ENCODE measurements around the gene TBC1D1. TPM values are rescaled to one million over a fixed set of nuclear protein-coding genes. Genes with fewer than 3 reads are reported as not detected.

Gene TBC1D1
- total RNA-seq, 5 donors from 2014 or later (not counting 1 experiment from before 2014, with no cell fraction given) = 46.3 to 58.1 (median 47.6) TPM

GRCh38 chr4:38181286-38181685, 290.4 kb downstream of the TBC1D1 start:
- H3K4me3 Mint-ChIP-seq = no peak overlapping the region
- no peak for DNase-seq
- peaks cover 28 to 36% (median 29%) of the 10 kb centered on the region in 3 donors for H3K4me1 Mint-ChIP-seq
- ChIA-PET CTCF (interaction anchor here (0.5 to 4.3 kb wide), 14 partner anchors 24 to 602 kb away, joined by 3 to 67 read pairs (median 5); partner anchors contain the start of gene TLR10 (in 2 of the 2)), POLR2A (no interaction called here)
- no peak overlapping the region for H3K4me3 ChIP-seq (ENCODE audit: control insufficient read depth in 1 of 2, extremely low read depth in 1 of 2, low read length in 1 of 2)
- no peaks in the 10 kb centered on the region for H3K27me3 ChIP-seq (replicated peaks in 1 of 2; ENCODE audit: control insufficient read depth in 2 of 2, extremely low read depth in 1 of 2, insufficient read depth in 2 of 2, low read length in 1 of 2)
- peaks cover 13 to 25% of the 10 kb centered on the region in 2 experiments for H3K4me1 ChIP-seq (ENCODE audit: control insufficient read depth in 1 of 2, extremely low read depth in 1 of 2, insufficient read depth in 2 of 2, low read length in 2 of 2)
- H3K36me3 ChIP-seq (ENCODE audit: control insufficient read depth in 2 of 2, extremely low read depth in 1 of 2, insufficient read depth in 1 of 2, low read length in 1 of 2) = no peaks in the 10 kb centered on the region
- H3K27ac ChIP-seq (ENCODE audit: low read length) = no peak overlapping the region
- WGBS (ENCODE audit: insufficient coverage) = 92% methylated on average over 1 of the region's 3 CpGs
- ATAC-seq (replicated peaks in 1 of 4) = no peak
- H3K9me3 ChIP-seq = no peaks in the 10 kb centered on the region
- H3K9me3 Mint-ChIP-seq = no peaks in the 10 kb centered on the region
- no peak overlapping the region for H3K27ac Mint-ChIP-seq
- H3K27me3 Mint-ChIP-seq = no peaks in the 10 kb centered on the region
- no peaks in the 10 kb centered on the region for H3K36me3 Mint-ChIP-seq

GRCh38 chr4:38182334-38182998, 291.6 kb downstream of the TBC1D1 start:
- no peak overlapping the region for H3K27ac ChIP-seq (ENCODE audit: low read length)
- no peaks in the 10 kb centered on the region for H3K27me3 ChIP-seq (replicated peaks in 1 of 2; ENCODE audit: control insufficient read depth in 2 of 2, extremely low read depth in 1 of 2, insufficient read depth in 2 of 2, low read length in 1 of 2)
- Mint-ChIP-seq H3K9me3 (no peaks in the 10 kb centered on the region), H3K4me1 (peaks cover 18 to 28% (median 19%) of the 10 kb centered on the region in 3 donors), H3K27ac (no peak overlapping the region), H3K27me3 (no peaks in the 10 kb centered on the region), H3K4me3 (no peak overlapping the region), H3K36me3 (no peaks in the 10 kb centered on the region)
- H3K36me3 ChIP-seq (ENCODE audit: control insufficient read depth in 2 of 2, extremely low read depth in 1 of 2, insufficient read depth in 1 of 2, low read length in 1 of 2) = no peaks in the 10 kb centered on the region
- ChIA-PET CTCF (interaction anchor here (0.6 to 1.4 kb wide), 3 partner anchors 38 to 998 kb away, joined by 3 to 4 read pairs (median 3); no protein-coding TSS in a partner anchor), POLR2A (no interaction called here)
- WGBS (ENCODE audit: insufficient coverage) = 94% methylated on average over 36 of the region's 40 CpGs
- no peaks in the 10 kb centered on the region for H3K9me3 ChIP-seq
- H3K4me1 ChIP-seq (ENCODE audit: control insufficient read depth in 1 of 2, extremely low read depth in 1 of 2, insufficient read depth in 2 of 2, low read length in 2 of 2) = peaks cover 7 to 14% of the 10 kb centered on the region in 2 experiments
- DNase-seq (no peak), ATAC-seq (replicated peaks in 1 of 4) (no peak)
- H3K4me3 ChIP-seq (ENCODE audit: control insufficient read depth in 1 of 2, extremely low read depth in 1 of 2, low read length in 1 of 2) = no peak overlapping the region

DNA sequence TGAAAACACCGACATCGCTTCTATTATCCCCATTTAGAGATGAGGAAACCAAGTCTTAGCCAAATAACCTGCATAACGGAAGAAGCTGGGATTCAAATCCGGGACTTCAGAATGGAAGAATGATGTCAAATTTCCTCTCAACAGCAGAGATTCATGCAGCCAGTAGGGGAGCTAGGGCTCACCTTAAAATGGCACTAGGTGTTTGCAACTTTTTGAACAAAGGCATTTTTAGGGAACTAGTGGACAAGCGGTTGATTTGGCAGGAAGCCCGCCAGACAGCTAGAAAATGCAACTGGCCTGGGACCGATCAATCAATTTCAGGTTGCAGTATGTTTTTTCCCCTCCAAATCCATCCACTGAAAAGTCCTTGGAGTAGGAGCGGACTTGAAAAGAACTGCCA, 293.5 kb downstream of the TBC1D1 start:
- H3K4me3 ChIP-seq (ENCODE audit: control insufficient read depth in 1 of 2, extremely low read depth in 1 of 2, low read length in 1 of 2) = no peak overlapping the region
- ChIA-PET CTCF (interaction anchor here in 1 of 2 donors (1.1 to 1.3 kb wide), 2 partner anchors 136 to 547 kb away, joined by 3 read pairs; no protein-coding TSS in a partner anchor), POLR2A (interaction anchor here (0.6 to 0.7 kb wide), 3 partner anchors 122 to 470 kb away, joined by 5 to 11 read pairs (median 5); no protein-coding TSS in a partner anchor)
- no peak overlapping the region for H3K27ac ChIP-seq (ENCODE audit: low read length)
- Mint-ChIP-seq H3K9me3 (no peaks in the 10 kb centered on the region), H3K36me3 (no peaks in the 10 kb centered on the region), H3K4me3 (no peak overlapping the region), H3K4me1 (peaks cover 5 to 11% (median 6%) of the 10 kb centered on the region in 3 donors), H3K27ac (no peak overlapping the region), H3K27me3 (no peaks in the 10 kb centered on the region)
- 94% methylated on average over 2 of the region's 8 CpGs for WGBS (ENCODE audit: insufficient coverage)
- DNase-seq = no peak
- ATAC-seq (replicated peaks in 1 of 4) = no peak
- peaks cover 2 to 4% of the 10 kb centered on the region in 2 experiments for H3K4me1 ChIP-seq (ENCODE audit: control insufficient read depth in 1 of 2, extremely low read depth in 1 of 2, insufficient read depth in 2 of 2, low read length in 2 of 2)
- no peaks in the 10 kb centered on the region for H3K27me3 ChIP-seq (replicated peaks in 1 of 2; ENCODE audit: control insufficient read depth in 2 of 2, extremely low read depth in 1 of 2, insufficient read depth in 2 of 2, low read length in 1 of 2)
- H3K36me3 ChIP-seq (ENCODE audit: control insufficient read depth in 2 of 2, extremely low read depth in 1 of 2, insufficient read depth in 1 of 2, low read length in 1 of 2) = no peaks in the 10 kb centered on the region
- no peaks in the 10 kb centered on the region for H3K9me3 ChIP-seq

- Mint-ChIP-seq H3K4me3 (no peak overlapping the region), H3K36me3 (no peaks in the 10 kb centered on the region), H3K4me1 (peaks cover 0 to 3% (median 0%) of the 10 kb centered on the region in 3 donors), H3K27me3 (no peaks in the 10 kb centered on the region), H3K27ac (no peak overlapping the region), H3K9me3 (no peaks in the 10 kb centered on the region)
- Histone ChIP-seq H3K27ac (ENCODE audit: low read length) (no peak overlapping the region), H3K4me1 (ENCODE audit: control insufficient read depth in 1 of 2, extremely low read depth in 1 of 2, insufficient read depth in 2 of 2, low read length in 2 of 2) (no peaks in the 10 kb centered on the region), H3K36me3 (ENCODE audit: control insufficient read depth in 2 of 2, extremely low read depth in 1 of 2, insufficient read depth in 1 of 2, low read length in 1 of 2) (no peaks in the 10 kb centered on the region), H3K4me3 (ENCODE audit: control insufficient read depth in 1 of 2, extremely low read depth in 1 of 2, low read length in 1 of 2) (no peak overlapping the region), H3K9me3 (no peaks in the 10 kb centered on the region), H3K27me3 (replicated peaks in 1 of 2; ENCODE audit: control insufficient read depth in 2 of 2, extremely low read depth in 1 of 2, insufficient read depth in 2 of 2, low read length in 1 of 2) (no peaks in the 10 kb centered on the region)
- ChIA-PET POLR2A (no interaction called here), CTCF (interaction anchor here in 1 of 2 donors (1.3 kb wide), 1 partner anchor 134 kb away, joined by 3 read pairs; no protein-coding TSS in a partner anchor)
- WGBS (ENCODE audit: insufficient coverage) = no CpG with 5 or more reads among the region's 5 CpGs
- DNase-seq (no peak), ATAC-seq (replicated peaks in 1 of 4) (no peak)
These were observed 294.7 kb downstream of the TBC1D1 start for GRCh38 chr4:38185406-38186144.

GRCh38 chr4:38188136-38188535, 297.3 kb downstream of the TBC1D1 start:
- H3K27ac Mint-ChIP-seq = no peak overlapping the region
- 84% methylated on average over 5 of the region's 9 CpGs for WGBS (ENCODE audit: insufficient coverage)
- CTCF ChIA-PET = interaction anchor here in 1 of 2 donors (0.6 kb wide), 1 partner anchor 1165 kb away, joined by 5 read pairs; no protein-coding TSS in a partner anchor

DNA sequence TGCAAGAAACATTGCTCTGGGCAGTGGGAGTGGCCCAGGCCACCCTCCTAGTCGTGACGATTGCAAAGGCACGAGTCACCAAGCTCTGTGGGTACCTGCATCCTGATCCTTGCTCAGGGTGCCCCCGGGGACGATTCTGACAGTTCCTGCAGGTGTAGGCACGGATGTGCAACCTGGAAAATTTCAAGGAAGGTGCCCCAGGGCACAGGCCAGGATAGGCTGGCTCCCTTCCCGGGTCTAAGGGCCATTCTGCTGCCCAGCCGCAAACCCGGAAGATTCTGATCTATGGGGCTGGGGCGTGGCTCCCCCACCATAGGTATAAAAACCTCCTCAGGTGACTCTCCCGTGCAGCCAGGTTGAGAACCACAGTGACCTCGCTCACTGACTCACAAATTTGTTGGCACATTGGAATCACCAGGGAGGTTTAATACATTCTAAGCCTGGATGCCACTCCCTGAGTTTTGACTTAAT, 297.8 kb downstream of the TBC1D1 start:
- Mint-ChIP-seq H3K9me3 (no peaks in the 10 kb centered on the region), H3K27ac (no peak overlapping the region), H3K27me3 (peaks cover 5 to 6% of the 10 kb centered on the region in 2 donors), H3K4me1 (no peaks in the 10 kb centered on the region), H3K4me3 (no peak overlapping the region), H3K36me3 (no peaks in the 10 kb centered on the region)
- Histone ChIP-seq H3K9me3 (no peaks in the 10 kb centered on the region), H3K4me3 (ENCODE audit: control insufficient read depth in 1 of 2, extremely low read depth in 1 of 2, low read length in 1 of 2) (no peak overlapping the region), H3K27me3 (replicated peaks in 1 of 2; ENCODE audit: control insufficient read depth in 2 of 2, extremely low read depth in 1 of 2, insufficient read depth in 2 of 2, low read length in 1 of 2) (no peaks in the 10 kb centered on the region), H3K4me1 (ENCODE audit: control insufficient read depth in 1 of 2, extremely low read depth in 1 of 2, insufficient read depth in 2 of 2, low read length in 2 of 2) (no peaks in the 10 kb centered on the region), H3K36me3 (ENCODE audit: control insufficient read depth in 2 of 2, extremely low read depth in 1 of 2, insufficient read depth in 1 of 2, low read length in 1 of 2) (no peaks in the 10 kb centered on the region), H3K27ac (ENCODE audit: low read length) (no peak overlapping the region)
- DNase-seq = no peak
- CTCF ChIA-PET = no interaction called here
- ATAC-seq (replicated peaks in 1 of 4) = no peak
- POLR2A ChIA-PET = no interaction called here
- 60% methylated on average over 7 of the region's 12 CpGs for WGBS (ENCODE audit: insufficient coverage)

More at GRCh38 chr4:38188136-38188535, 297.3 kb downstream of the TBC1D1 start:
- no peak for DNase-seq
- Mint-ChIP-seq H3K36me3 (no peaks in the 10 kb centered on the region), H3K4me3 (no peak overlapping the region), H3K9me3 (no peaks in the 10 kb centered on the region), H3K27me3 (peaks cover 5 to 6% of the 10 kb centered on the region in 2 donors), H3K4me1 (no peaks in the 10 kb centered on the region)
- no peaks in the 10 kb centered on the region for H3K9me3 ChIP-seq
- no peak overlapping the region for H3K4me3 ChIP-seq (ENCODE audit: control insufficient read depth in 1 of 2, extremely low read depth in 1 of 2, low read length in 1 of 2)
- no peaks in the 10 kb centered on the region for H3K27me3 ChIP-seq (replicated peaks in 1 of 2; ENCODE audit: control insufficient read depth in 2 of 2, extremely low read depth in 1 of 2, insufficient read depth in 2 of 2, low read length in 1 of 2)
- no peaks in the 10 kb centered on the region for H3K4me1 ChIP-seq (ENCODE audit: control insufficient read depth in 1 of 2, extremely low read depth in 1 of 2, insufficient read depth in 2 of 2, low read length in 2 of 2)
- no peak overlapping the region for H3K27ac ChIP-seq (ENCODE audit: low read length)
- ATAC-seq (replicated peaks in 1 of 4) = no peak
- H3K36me3 ChIP-seq (ENCODE audit: control insufficient read depth in 2 of 2, extremely low read depth in 1 of 2, insufficient read depth in 1 of 2, low read length in 1 of 2) = no peaks in the 10 kb centered on the region
- POLR2A ChIA-PET = no interaction called here

Measured in T-cell (primary cell).